HEK293 (cell line): ENCODE data around the gene PLCH2.
A peak's percentile ranks its signal among the peaks of the same experiment; 100 is the strongest.

Source experiments
- CTCF ChIA-PET: fragments of 350-600 bp; formaldehyde crosslinking; extraction: SDS; loops from one replicate; lab custom pipeline; 2021; ENCODE audit warnings: antibody characterized with exemption; lab: Yijun Ruan, JAX
- POLR2A ChIA-PET: fragments of 300-600 bp; formaldehyde crosslinking; extraction: SDS; loops from one replicate; lab custom pipeline; 2020; ENCODE audit warnings: antibody characterized with exemption, inconsistent platforms; lab: Yijun Ruan, JAX
- H3K27ac ChIP-seq: fragments of 200-500 bp; sonication (Bioruptor generic); 2 replicates; pipeline ENCODE4 v1.5.1; 2014; ENCODE audit warnings: low read depth, low read length, control low read depth, inconsistent platforms; ENCODE audit errors: extremely low read depth
- H3K36me3 ChIP-seq, 2 experiments: fragments of 200-500 bp in 1 of 2; sonication (Bioruptor generic) in 1 of 2; 1 replicate in 1 of 2; 2 replicates in 1 of 2; pipeline ENCODE4 v1.5.1; 2014 to 2017; ENCODE audit warnings: inconsistent platforms in 2 of 2, low read length in 2 of 2; ENCODE audit not compliant: control insufficient read depth in 2 of 2, insufficient read depth in 1 of 2
- H3K4me1 ChIP-seq: fragments of 200-500 bp; sonication (Bioruptor generic); 2 replicates; pipeline ENCODE4 v1.5.1; 2014; ENCODE audit warnings: mild to moderate bottlenecking, low read length, inconsistent platforms; ENCODE audit not compliant: control insufficient read depth, insufficient read depth
- H3K4me3 ChIP-seq: 2 replicates; pipeline ENCODE4 v1.5.1; 2011; ENCODE audit warnings: low read depth, mild to moderate bottlenecking, control low read depth, low read length, moderate library complexity
- H3K9me3 ChIP-seq: fragments of 200-500 bp; sonication (Bioruptor generic); 2 replicates; pipeline ENCODE4 v1.5.1; 2014; ENCODE audit warnings: low read depth, low read length, inconsistent platforms; ENCODE audit not compliant: control insufficient read depth, insufficient read depth
- GLIS1 ChIP-seq: fragments of 450-650 bp; formaldehyde crosslinking; IDR thresholded peaks from 2 replicates; pipeline ENCODE4 v1.5.1; 2016; ENCODE audit warnings: missing biosample characterization, missing genetic modification characterization
- KLF1 ChIP-seq: fragments of 450-650 bp; formaldehyde crosslinking; IDR thresholded peaks from 2 replicates; pipeline ENCODE4 v1.5.1; 2016; ENCODE audit warnings: missing biosample characterization, missing genetic modification characterization
- ZBTB17 ChIP-seq: fragments of 450-650 bp; formaldehyde crosslinking; IDR thresholded peaks from 2 replicates; pipeline ENCODE4 v1.5.1; 2016; ENCODE audit warnings: missing biosample characterization, missing genetic modification characterization
- ZFP41 ChIP-seq: fragments of 450-650 bp; formaldehyde crosslinking; IDR thresholded peaks from 2 replicates; pipeline ENCODE4 v1.5.1; 2016; ENCODE audit warnings: missing biosample characterization, missing genetic modification characterization, borderline replicate concordance
- ZNF114 ChIP-seq: fragments of 450-650 bp; formaldehyde crosslinking; IDR thresholded peaks from 2 replicates; pipeline ENCODE4 v1.5.0; 2017; ENCODE audit warnings: missing biosample characterization, missing genetic modification characterization
- ZNF133 ChIP-seq: fragments of 450-650 bp; formaldehyde crosslinking; IDR thresholded peaks from 2 replicates; pipeline ENCODE4 v1.5.1; 2016; ENCODE audit warnings: missing biosample characterization, missing genetic modification characterization
- ZNF416 ChIP-seq: fragments of 450-650 bp; formaldehyde crosslinking; IDR thresholded peaks from 2 replicates; pipeline ENCODE4 v1.5.1; 2016; ENCODE audit warnings: missing biosample characterization, missing genetic modification characterization
- ZNF423 ChIP-seq: fragments of 450-650 bp; formaldehyde crosslinking; IDR thresholded peaks from 2 replicates; pipeline ENCODE4 v1.5.1; 2016; ENCODE audit warnings: missing biosample characterization, missing genetic modification characterization
- ZNF510 ChIP-seq: fragments of 450-650 bp; formaldehyde crosslinking; IDR thresholded peaks from 2 replicates; pipeline ENCODE4 v1.5.1; 2018; ENCODE audit warnings: mild to moderate bottlenecking, missing genetic modification characterization, missing biosample characterization; ENCODE audit not compliant: insufficient replicate concordance
- ZNF677 ChIP-seq: fragments of 450-650 bp; IDR thresholded peaks from 2 replicates; pipeline ENCODE4 v1.5.0; 2018; ENCODE audit warnings: missing biosample characterization, mild to moderate bottlenecking, missing genetic modification characterization, moderate library complexity
- ZNF843 ChIP-seq: fragments of 450-650 bp; formaldehyde crosslinking; IDR thresholded peaks from 2 replicates; pipeline ENCODE4 v1.5.1; 2016; ENCODE audit warnings: missing biosample characterization, missing genetic modification characterization
- ZXDB ChIP-seq: fragments of 450-650 bp; formaldehyde crosslinking; IDR thresholded peaks from 2 replicates; pipeline ENCODE4 v1.5.1; 2016; ENCODE audit warnings: missing biosample characterization, missing genetic modification characterization
- TF ChIP-seq, protein P1 (sequence below): fragments of 450-650 bp; formaldehyde crosslinking; IDR thresholded peaks from 2 replicates; pipeline ENCODE4 v1.5.1; 2016; ENCODE audit warnings: missing biosample characterization, missing genetic modification characterization, borderline replicate concordance
- TF ChIP-seq, protein P2 (sequence below): fragments of 450-650 bp; formaldehyde crosslinking; IDR thresholded peaks from 2 replicates; pipeline ENCODE4 v1.5.1; 2016; ENCODE audit warnings: missing biosample characterization, missing genetic modification characterization, borderline replicate concordance

Gene PLCH2, protein sequence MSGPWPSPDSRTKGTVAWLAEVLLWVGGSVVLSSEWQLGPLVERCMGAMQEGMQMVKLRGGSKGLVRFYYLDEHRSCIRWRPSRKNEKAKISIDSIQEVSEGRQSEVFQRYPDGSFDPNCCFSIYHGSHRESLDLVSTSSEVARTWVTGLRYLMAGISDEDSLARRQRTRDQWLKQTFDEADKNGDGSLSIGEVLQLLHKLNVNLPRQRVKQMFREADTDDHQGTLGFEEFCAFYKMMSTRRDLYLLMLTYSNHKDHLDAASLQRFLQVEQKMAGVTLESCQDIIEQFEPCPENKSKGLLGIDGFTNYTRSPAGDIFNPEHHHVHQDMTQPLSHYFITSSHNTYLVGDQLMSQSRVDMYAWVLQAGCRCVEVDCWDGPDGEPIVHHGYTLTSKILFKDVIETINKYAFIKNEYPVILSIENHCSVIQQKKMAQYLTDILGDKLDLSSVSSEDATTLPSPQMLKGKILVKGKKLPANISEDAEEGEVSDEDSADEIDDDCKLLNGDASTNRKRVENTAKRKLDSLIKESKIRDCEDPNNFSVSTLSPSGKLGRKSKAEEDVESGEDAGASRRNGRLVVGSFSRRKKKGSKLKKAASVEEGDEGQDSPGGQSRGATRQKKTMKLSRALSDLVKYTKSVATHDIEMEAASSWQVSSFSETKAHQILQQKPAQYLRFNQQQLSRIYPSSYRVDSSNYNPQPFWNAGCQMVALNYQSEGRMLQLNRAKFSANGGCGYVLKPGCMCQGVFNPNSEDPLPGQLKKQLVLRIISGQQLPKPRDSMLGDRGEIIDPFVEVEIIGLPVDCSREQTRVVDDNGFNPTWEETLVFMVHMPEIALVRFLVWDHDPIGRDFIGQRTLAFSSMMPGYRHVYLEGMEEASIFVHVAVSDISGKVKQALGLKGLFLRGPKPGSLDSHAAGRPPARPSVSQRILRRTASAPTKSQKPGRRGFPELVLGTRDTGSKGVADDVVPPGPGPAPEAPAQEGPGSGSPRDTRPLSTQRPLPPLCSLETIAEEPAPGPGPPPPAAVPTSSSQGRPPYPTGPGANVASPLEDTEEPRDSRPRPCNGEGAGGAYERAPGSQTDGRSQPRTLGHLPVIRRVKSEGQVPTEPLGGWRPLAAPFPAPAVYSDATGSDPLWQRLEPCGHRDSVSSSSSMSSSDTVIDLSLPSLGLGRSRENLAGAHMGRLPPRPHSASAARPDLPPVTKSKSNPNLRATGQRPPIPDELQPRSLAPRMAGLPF (N-terminal part only)

DNA sequence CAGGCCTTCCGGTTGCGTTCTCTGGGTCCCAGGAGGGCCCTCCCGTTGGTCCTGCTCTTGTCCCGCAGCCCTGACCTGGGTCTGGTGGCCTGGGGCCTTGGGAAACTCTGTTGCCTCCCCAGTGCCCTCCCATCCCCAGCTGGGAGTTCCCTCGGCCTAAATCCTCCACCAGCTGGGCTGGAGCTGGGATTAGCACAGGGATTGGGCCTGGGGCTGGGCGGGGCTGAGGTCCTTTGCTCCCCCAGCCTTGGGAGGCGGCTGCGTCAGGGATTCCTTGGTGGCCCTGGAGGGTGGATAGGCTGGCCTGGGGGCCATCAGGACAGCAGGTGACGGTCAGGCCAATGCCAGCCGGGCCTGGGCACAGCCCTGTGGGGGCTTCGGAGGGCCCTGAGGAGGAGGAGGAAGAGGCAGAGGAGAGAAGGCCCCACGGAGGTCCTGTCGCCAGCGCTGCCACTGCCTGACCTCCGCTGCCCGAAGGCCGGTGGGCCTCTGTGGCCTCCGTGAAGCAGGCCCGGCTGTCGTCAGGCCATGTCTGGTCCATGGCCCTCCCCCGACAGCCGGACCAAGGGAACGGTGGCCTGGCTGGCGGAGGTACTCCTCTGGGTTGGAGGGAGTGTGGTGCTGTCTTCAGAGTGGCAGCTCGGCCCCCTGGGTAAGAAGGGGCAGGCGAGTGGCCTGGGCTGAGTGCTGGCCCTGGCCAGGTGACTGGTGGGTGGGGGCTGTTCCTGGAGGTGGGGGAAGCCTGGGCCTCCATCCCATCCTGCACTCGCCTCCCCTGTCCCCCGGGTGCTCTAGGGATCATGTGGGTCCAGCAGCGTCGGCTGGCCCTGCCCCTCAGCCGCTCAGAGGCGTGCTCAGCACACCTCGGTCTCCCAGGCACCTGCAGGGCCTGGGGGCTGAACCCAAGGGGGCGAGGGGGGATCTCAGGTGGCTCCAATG is at the start of gene PLCH2:
Gene PLCH2 (plus strand): TSS at position 229 of the 939 bp plus-strand sequence. CDS start 300 bp downstream, at position 529.
- POLR2A ChIA-PET = no interaction called here

DNA sequence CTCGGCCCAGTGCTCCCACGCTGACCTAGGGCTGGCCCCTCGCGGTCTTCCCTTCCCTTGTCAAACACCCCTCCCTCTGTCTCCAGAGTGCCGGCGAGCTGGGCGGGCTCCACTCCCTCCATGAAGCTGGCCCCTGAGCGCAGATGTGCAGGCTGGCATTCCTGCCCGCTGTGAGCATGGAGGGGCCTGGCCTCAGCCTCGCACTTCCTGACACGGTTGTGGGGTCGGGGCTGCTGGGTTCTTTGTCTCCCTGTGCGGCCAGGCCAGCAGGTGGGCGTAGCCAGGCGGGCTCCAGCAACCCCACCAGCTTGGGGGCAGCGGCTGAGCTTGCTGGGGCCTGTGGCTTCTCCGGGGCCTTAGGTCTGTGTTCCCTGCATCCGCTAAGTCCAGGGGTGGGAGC is 49.5 kb upstream of the PLCH2 start:
- CTCF ChIA-PET = no interaction called here
- H3K4me3 ChIP-seq = no peak overlapping the region
- no peak overlapping the region for H3K27ac ChIP-seq
- H3K4me1 ChIP-seq = no peaks in the 10 kb centered on the region
- TF ChIP-seq, protein P1, sequence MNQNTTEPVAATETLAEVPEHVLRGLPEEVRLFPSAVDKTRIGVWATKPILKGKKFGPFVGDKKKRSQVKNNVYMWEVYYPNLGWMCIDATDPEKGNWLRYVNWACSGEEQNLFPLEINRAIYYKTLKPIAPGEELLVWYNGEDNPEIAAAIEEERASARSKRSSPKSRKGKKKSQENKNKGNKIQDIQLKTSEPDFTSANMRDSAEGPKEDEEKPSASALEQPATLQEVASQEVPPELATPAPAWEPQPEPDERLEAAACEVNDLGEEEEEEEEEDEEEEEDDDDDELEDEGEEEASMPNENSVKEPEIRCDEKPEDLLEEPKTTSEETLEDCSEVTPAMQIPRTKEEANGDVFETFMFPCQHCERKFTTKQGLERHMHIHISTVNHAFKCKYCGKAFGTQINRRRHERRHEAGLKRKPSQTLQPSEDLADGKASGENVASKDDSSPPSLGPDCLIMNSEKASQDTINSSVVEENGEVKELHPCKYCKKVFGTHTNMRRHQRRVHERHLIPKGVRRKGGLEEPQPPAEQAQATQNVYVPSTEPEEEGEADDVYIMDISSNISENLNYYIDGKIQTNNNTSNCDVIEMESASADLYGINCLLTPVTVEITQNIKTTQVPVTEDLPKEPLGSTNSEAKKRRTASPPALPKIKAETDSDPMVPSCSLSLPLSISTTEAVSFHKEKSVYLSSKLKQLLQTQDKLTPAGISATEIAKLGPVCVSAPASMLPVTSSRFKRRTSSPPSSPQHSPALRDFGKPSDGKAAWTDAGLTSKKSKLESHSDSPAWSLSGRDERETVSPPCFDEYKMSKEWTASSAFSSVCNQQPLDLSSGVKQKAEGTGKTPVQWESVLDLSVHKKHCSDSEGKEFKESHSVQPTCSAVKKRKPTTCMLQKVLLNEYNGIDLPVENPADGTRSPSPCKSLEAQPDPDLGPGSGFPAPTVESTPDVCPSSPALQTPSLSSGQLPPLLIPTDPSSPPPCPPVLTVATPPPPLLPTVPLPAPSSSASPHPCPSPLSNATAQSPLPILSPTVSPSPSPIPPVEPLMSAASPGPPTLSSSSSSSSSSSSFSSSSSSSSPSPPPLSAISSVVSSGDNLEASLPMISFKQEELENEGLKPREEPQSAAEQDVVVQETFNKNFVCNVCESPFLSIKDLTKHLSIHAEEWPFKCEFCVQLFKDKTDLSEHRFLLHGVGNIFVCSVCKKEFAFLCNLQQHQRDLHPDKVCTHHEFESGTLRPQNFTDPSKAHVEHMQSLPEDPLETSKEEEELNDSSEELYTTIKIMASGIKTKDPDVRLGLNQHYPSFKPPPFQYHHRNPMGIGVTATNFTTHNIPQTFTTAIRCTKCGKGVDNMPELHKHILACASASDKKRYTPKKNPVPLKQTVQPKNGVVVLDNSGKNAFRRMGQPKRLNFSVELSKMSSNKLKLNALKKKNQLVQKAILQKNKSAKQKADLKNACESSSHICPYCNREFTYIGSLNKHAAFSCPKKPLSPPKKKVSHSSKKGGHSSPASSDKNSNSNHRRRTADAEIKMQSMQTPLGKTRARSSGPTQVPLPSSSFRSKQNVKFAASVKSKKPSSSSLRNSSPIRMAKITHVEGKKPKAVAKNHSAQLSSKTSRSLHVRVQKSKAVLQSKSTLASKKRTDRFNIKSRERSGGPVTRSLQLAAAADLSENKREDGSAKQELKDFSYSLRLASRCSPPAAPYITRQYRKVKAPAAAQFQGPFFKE = no peak
- TF ChIP-seq ZNF843 (tag by site-specific recombination) (no peak), ZNF133 (tag by site-specific recombination) (no peak), ZNF416 (tag by site-specific recombination) (no peak), ZNF677 (tag by site-specific recombination) (no peak), ZBTB17 (no peak), ZFP41 (tag by site-specific recombination) (no peak), ZNF510 (tag by site-specific recombination) (no peak), ZNF423 (tag by site-specific recombination) (no peak), ZXDB (tag by site-specific recombination) (no peak)
- TF ChIP-seq, protein P2, sequence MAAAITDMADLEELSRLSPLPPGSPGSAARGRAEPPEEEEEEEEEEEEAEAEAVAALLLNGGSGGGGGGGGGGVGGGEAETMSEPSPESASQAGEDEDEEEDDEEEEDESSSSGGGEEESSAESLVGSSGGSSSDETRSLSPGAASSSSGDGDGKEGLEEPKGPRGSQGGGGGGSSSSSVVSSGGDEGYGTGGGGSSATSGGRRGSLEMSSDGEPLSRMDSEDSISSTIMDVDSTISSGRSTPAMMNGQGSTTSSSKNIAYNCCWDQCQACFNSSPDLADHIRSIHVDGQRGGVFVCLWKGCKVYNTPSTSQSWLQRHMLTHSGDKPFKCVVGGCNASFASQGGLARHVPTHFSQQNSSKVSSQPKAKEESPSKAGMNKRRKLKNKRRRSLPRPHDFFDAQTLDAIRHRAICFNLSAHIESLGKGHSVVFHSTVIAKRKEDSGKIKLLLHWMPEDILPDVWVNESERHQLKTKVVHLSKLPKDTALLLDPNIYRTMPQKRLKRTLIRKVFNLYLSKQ (tag by site-specific recombination) = no peak
- H3K36me3 ChIP-seq = no peaks in the 10 kb centered on the region
- POLR2A ChIA-PET = interaction anchor here (0.9 kb wide), 1 partner anchor 63 kb away, joined by 7 read pairs; no protein-coding TSS in a partner anchor
- no peaks in the 10 kb centered on the region for H3K9me3 ChIP-seq

More for the DNA sequence above, at the start of gene PLCH2:
- Histone ChIP-seq H3K27ac (no peak within 1 kb of the TSS), H3K36me3 (no peaks in the 10 kb centered on the region), H3K9me3 (no peaks in the 10 kb centered on the region), H3K4me3 (no peak within 1 kb of the TSS), H3K4me1 (no peaks in the 10 kb centered on the region)
- CTCF ChIA-PET = no interaction called here
- TF ChIP-seq KLF1 (0 out of 2 replicates have a peak, but pooled peaks have one; percentile 20), ZNF114 (tag by site-specific recombination) (no peak), GLIS1 (tag by site-specific recombination) (peak; percentile 39; the same call in 1 of the 2 replicates)
